Glutamatergic neuron (in vitro differentiated cells): ENCODE data around the gene HELT. TPM values are rescaled to one million over a fixed set of nuclear protein-coding genes. Genes with fewer than 3 reads are reported as not detected.
A peak's percentile ranks its signal among the peaks of the same experiment; 100 is the strongest.

ENCODE experiments used
- DNase-seq: peaks from one replicate; pipeline ENCODE4 v3.0.0; 2022
- H3K27ac Mint-ChIP-seq: one replicate; pipeline ENCODE4 v1.8.0; 2020; ENCODE audit warnings: mild to moderate bottlenecking, mixed read lengths, inconsistent platforms; ENCODE audit not compliant: unreplicated experiment
- H3K27me3 Mint-ChIP-seq: one replicate; pipeline ENCODE4 v1.8.0; 2020; ENCODE audit warnings: mild to moderate bottlenecking, moderate library complexity, mixed read lengths, inconsistent platforms; ENCODE audit not compliant: unreplicated experiment
- H3K36me3 Mint-ChIP-seq: one replicate; pipeline ENCODE4 v1.8.0; 2020; ENCODE audit warnings: mild to moderate bottlenecking, mixed read lengths, inconsistent platforms; ENCODE audit not compliant: unreplicated experiment
- H3K4me1 Mint-ChIP-seq: one replicate; pipeline ENCODE4 v1.8.0; 2020; ENCODE audit warnings: mild to moderate bottlenecking, low read depth, mixed read lengths, inconsistent platforms; ENCODE audit not compliant: unreplicated experiment
- H3K4me3 Mint-ChIP-seq: one replicate; pipeline ENCODE4 v1.8.0; 2020; ENCODE audit warnings: mild to moderate bottlenecking, mixed read lengths, inconsistent platforms; ENCODE audit not compliant: unreplicated experiment
- H3K9me3 Mint-ChIP-seq: one replicate; pipeline ENCODE4 v1.8.0; 2020; ENCODE audit warnings: mild to moderate bottlenecking, moderate library complexity, mixed read lengths, inconsistent platforms; ENCODE audit not compliant: unreplicated experiment
- total RNA-seq: library from RNA; stranded (reverse); fragmentation: NEBNext Ultra II Directional; extraction: Animal tissue kit (Norgen Biotek cat#: 25700); gene quantifications from one replicate; pipeline ENCODE4 v1.2.1, GENCODE V29; 2021; ENCODE audit not compliant: unreplicated experiment
- TF ChIP-seq, protein P1 (sequence below): fragments of 200-600 bp; sonication (generic); IDR thresholded peaks from one replicate; pipeline ENCODE4 v1.5.0; 2021; ENCODE audit not compliant: partially characterized antibody, unreplicated experiment

Gene HELT
- total RNA-seq, 1 donor from 2014 or later: not detected

DNA sequence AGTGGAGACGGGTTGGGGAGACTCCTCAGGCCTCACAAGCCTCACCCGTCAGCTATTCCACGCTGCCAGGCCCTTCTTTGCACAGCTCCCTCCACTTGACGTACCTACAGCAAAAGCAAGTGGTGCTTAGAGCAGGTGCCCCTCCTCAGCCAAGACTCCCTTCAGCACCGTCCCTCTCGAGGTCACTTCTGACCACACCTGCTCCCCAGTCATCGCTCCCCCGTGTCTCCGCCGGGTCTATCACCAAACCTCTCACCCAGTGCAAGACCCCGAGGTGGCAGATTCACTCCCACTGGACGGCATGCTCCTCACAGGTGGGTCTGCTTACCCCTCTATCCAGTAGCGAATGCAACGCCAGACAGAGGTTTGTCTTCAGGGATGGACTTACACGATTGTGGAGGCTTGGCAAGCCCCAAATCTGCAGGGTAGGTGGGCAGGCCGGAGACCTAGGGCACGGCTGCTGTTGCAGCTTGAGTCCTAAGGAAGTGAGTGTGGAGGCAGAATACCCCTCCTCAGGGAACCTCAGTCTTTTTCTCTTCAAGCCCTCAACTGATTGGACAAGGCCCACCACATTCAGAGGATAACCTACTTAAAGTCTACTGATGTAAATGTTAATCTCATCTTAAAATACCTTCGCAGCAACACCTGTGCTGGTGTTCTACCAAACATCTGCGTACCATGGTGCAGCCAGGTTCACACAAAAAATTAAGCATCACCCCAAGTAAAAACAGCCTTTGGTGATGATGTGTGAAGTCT is 14.5 kb upstream of the HELT start:
- peaks cover 4% of the 10 kb centered on the region for H3K36me3 Mint-ChIP-seq
- no peak overlapping the region for H3K27ac Mint-ChIP-seq
- TF ChIP-seq, protein P1, sequence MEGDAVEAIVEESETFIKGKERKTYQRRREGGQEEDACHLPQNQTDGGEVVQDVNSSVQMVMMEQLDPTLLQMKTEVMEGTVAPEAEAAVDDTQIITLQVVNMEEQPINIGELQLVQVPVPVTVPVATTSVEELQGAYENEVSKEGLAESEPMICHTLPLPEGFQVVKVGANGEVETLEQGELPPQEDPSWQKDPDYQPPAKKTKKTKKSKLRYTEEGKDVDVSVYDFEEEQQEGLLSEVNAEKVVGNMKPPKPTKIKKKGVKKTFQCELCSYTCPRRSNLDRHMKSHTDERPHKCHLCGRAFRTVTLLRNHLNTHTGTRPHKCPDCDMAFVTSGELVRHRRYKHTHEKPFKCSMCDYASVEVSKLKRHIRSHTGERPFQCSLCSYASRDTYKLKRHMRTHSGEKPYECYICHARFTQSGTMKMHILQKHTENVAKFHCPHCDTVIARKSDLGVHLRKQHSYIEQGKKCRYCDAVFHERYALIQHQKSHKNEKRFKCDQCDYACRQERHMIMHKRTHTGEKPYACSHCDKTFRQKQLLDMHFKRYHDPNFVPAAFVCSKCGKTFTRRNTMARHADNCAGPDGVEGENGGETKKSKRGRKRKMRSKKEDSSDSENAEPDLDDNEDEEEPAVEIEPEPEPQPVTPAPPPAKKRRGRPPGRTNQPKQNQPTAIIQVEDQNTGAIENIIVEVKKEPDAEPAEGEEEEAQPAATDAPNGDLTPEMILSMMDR: no peak
- peaks cover 9% of the 10 kb centered on the region for H3K9me3 Mint-ChIP-seq
- DNase-seq: no peak
- H3K27me3 Mint-ChIP-seq: peaks cover 12% of the 10 kb centered on the region
- H3K4me3 Mint-ChIP-seq: no peak overlapping the region
- peaks cover 2% of the 10 kb centered on the region for H3K4me1 Mint-ChIP-seq

DNA sequence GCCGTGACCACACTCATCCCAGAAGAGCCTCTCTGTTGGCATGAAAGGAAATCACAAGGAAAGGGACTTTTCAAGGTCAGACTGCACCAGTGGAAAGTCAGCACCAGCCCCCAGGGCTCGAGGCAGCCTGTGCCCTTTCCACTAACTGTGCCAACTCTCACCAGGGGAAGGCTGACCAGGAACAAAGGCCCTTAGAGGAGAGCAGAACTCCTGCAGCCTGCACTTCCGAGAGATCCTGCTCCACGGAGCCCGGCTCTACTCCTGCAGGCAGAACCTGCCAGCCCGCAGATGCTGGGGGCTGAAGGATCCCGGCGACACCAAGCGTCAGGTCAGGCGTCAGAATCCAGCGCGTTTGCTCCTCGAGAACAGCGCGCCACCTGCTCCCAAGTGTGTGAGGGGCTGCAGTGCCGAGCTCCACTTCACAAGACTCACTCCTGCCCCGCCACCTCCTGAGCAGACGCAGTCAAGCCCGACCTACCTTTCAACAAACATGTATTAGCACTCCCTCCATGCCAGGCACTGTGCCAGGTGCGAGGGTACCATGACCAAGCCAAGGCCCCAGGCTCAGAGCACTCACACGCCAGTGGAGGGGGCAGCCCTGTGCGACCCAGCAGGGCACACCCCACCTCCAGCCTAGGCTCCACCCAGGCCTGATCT is 13.6 kb upstream of the HELT start:
- Mint-ChIP-seq H3K4me3 (peak overlapping the region; percentile 84), H3K4me1 (peaks cover 2% of the 10 kb centered on the region), H3K36me3 (peaks cover 4% of the 10 kb centered on the region), H3K27me3 (peaks cover 12% of the 10 kb centered on the region), H3K9me3 (peaks cover 9% of the 10 kb centered on the region), H3K27ac (no peak overlapping the region)
- peak; percentile 34 for DNase-seq
- TF ChIP-seq, protein P1: no peak

DNA sequence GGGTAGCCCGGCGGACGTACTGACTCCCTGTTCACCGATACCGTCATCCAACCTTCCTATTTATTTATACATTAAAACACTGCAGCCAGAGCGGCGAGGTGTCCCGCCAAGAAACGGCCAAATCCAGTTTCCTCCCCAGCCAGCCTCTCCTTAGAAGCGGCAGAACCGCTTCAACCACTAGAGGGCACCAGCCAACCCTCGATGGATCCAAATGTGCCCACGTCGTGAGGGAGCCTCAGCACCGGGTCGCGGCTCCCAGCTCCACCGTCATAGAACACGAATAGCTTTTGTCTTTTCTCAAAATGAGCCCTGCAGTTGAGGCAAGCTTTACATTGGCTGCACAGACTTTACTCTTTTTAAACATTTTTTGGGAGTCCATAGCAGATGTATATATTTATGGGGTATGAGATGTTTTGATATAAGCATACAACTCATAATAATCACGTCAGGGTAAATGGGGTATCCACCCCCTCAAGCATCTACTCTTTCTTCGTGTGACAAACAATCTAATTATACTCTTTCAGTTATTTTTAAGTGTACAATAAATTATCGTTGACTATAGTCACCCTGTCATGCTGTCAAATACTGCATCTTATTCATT is 13.0 kb upstream of the HELT start:
- H3K36me3 Mint-ChIP-seq: peaks cover 4% of the 10 kb centered on the region
- peaks cover 16% of the 10 kb centered on the region for H3K27me3 Mint-ChIP-seq
- TF ChIP-seq, protein P1: peak; percentile 95
- H3K9me3 Mint-ChIP-seq: peaks cover 9% of the 10 kb centered on the region
- DNase-seq: peak; percentile 87
- H3K27ac Mint-ChIP-seq: no peak overlapping the region
- peaks cover 2% of the 10 kb centered on the region for H3K4me1 Mint-ChIP-seq
- peak overlapping the region; percentile 84 for H3K4me3 Mint-ChIP-seq

DNA sequence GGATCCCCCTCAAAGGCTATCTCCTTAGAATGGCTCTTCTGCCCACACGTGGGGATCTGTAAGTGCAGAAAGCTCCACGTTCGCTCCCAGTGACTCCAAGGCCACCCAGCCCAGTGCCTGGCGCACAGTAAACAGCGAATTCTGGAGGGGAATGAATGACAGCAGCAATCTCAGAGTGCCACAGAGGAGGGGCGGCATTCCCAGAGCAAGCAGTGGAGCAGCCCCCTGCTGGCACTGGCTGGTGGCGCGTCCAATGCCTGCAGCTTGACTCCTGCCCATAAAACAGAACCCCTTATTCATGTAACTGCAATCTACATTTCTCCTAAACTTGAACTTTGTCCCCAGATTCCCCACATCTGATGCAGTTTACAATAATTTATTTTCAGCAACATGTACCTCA is 6.9 kb upstream of the HELT start:
- Mint-ChIP-seq H3K27me3 (peaks cover 34% of the 10 kb centered on the region), H3K4me1 (peaks cover 2% of the 10 kb centered on the region), H3K36me3 (peaks cover 4% of the 10 kb centered on the region), H3K9me3 (peaks cover 10% of the 10 kb centered on the region), H3K4me3 (no peak overlapping the region), H3K27ac (no peak overlapping the region)
- TF ChIP-seq, protein P1: peak; percentile 76
- peak; percentile 82 for DNase-seq
